ENCODE data around the gene TBX10.

DNA sequence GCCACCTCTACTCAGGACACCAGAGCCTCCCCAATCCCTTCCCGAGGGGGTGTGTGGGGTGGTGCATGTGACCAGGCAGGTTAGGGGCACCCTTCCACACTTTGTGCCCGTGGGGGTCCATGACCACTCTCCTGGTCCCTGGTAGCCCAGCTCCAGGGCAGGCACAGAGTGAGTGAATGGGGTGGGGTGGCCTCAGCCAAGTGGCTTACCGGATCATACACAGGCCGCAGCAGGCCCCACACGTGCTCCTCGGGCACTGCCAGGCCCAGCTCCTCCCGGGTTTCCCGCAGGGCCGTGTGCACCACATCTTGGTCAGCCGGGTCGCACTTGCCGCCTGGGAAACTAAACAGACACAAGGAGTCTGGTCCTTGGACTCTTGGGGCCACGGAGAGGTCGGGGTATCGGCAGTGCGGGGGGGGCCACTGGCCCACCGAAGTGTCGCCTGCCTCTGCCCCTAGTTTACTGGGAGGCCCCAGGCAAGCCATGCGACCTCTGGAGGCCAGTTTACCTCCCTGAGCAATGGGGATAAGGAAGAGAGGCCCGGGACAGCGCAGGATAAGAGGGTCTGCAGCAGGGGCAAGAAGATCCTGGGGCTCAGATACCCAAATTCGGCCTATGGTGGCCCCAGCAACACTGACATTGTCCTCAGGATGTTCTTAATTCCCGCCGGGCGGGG lies 10.7 kb downstream of the TBX10 start:
- TF ChIP-seq, protein P1, sequence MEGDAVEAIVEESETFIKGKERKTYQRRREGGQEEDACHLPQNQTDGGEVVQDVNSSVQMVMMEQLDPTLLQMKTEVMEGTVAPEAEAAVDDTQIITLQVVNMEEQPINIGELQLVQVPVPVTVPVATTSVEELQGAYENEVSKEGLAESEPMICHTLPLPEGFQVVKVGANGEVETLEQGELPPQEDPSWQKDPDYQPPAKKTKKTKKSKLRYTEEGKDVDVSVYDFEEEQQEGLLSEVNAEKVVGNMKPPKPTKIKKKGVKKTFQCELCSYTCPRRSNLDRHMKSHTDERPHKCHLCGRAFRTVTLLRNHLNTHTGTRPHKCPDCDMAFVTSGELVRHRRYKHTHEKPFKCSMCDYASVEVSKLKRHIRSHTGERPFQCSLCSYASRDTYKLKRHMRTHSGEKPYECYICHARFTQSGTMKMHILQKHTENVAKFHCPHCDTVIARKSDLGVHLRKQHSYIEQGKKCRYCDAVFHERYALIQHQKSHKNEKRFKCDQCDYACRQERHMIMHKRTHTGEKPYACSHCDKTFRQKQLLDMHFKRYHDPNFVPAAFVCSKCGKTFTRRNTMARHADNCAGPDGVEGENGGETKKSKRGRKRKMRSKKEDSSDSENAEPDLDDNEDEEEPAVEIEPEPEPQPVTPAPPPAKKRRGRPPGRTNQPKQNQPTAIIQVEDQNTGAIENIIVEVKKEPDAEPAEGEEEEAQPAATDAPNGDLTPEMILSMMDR (IDR thresholded peaks at IDR 0.05): no peak
- TF ChIP-seq POLR2A (IDR thresholded peaks at IDR 0.05) (no peak), EP300 (IDR thresholded peaks at IDR 0.05) (no peak)

Data from upper lobe of left lung (tissue), 4 donors.